Breast epithelium (tissue), 4 donors: Measurements from ENCODE around the gene PRKCSH. TPM values are rescaled to one million over a fixed set of nuclear protein-coding genes. Genes with fewer than 3 reads are reported as not detected.

ENCODE experiments used
- DNase-seq, 2 donors: peaks; one replicate each; pipeline ENCODE4 v3.0.0-alpha.2; 2019; ENCODE audit warnings: low spot score in 2 of 2
- H3K27ac ChIP-seq, 2 donors: fragments of 200-600 bp; sonication (generic) in 1 of 2; one replicate each; pipeline ENCODE4 v1.5.1; 2016 to 2019; ENCODE audit warnings: mild to moderate bottlenecking in 1 of 2
- H3K27me3 ChIP-seq, 2 donors: fragments of 200-600 bp; sonication (generic) in 1 of 2; one replicate each; pipeline versions ENCODE4 v1.5.1 to v1.6.0; 2017 to 2019; ENCODE audit warnings: control low read depth in 1 of 2, mild to moderate bottlenecking in 1 of 2
- H3K36me3 ChIP-seq: fragments of 200-600 bp; one replicate; pipeline ENCODE4 v1.5.1; 2019
- H3K4me1 ChIP-seq, 2 donors: fragments of 200-600 bp; sonication (generic); one replicate each; pipeline ENCODE4 v1.5.1; 2016 to 2019; ENCODE audit warnings: control low read depth in 1 of 2
- H3K4me3 ChIP-seq, 3 donors: fragments of 200-600 bp; sonication (generic); 1 replicate in 2 of 3; 2 replicates in 1 of 3; pipeline ENCODE4 v1.5.1; 2016 to 2019; ENCODE audit warnings: mild to moderate bottlenecking in 3 of 3, moderate library complexity in 2 of 3
- H3K9me3 ChIP-seq, 2 donors: fragments of 200-600 bp; sonication (generic) in 1 of 2; one replicate each; pipeline ENCODE4 v1.5.1; 2016 to 2019; ENCODE audit warnings: control low read depth in 1 of 2
- POLR2A ChIP-seq: fragments of 450-650 bp; IDR thresholded peaks from one replicate; pipeline ENCODE4 v1.6.1; 2016; ENCODE audit warnings: antibody characterized with exemption, mild to moderate bottlenecking, moderate library complexity
- POLR2AphosphoS5 ChIP-seq, 3 donors: sonication (generic); formaldehyde crosslinking; IDR thresholded peaks; one replicate each; pipeline ENCODE4 v1.6.1; 2017; ENCODE audit warnings: antibody characterized with exemption in 3 of 3
- intact Hi-C: fragments of 100-400 bp; cut with DNase I; formaldehyde crosslinking; loops from one replicate; pipeline ENCODE4 v1.15.1; 2023; ENCODE audit warnings: low total_unique reads
- total RNA-seq, 3 donors: library from RNA; depleted of rRNA; stranded (reverse); fragments of >200 nt; gene quantifications; one replicate each; pipeline ENCODE4 v1.1.0, GENCODE V29; 2016
- TF ChIP-seq, protein P1 (sequence below), 3 donors: fragments of 450-650 bp; IDR thresholded peaks; one replicate each; pipeline ENCODE4 v1.5.1; 2016 to 2017; ENCODE audit warnings: antibody characterized with exemption in 3 of 3, mild to moderate bottlenecking in 3 of 3, moderate library complexity in 3 of 3

Gene PRKCSH
- total RNA-seq, 3 donors from 2014 or later, result 69.5 to 95.9 (median 92.1) TPM

- intact Hi-C loops, result no loop called here
- no peak for DNase-seq
- TF ChIP-seq, protein P1, sequence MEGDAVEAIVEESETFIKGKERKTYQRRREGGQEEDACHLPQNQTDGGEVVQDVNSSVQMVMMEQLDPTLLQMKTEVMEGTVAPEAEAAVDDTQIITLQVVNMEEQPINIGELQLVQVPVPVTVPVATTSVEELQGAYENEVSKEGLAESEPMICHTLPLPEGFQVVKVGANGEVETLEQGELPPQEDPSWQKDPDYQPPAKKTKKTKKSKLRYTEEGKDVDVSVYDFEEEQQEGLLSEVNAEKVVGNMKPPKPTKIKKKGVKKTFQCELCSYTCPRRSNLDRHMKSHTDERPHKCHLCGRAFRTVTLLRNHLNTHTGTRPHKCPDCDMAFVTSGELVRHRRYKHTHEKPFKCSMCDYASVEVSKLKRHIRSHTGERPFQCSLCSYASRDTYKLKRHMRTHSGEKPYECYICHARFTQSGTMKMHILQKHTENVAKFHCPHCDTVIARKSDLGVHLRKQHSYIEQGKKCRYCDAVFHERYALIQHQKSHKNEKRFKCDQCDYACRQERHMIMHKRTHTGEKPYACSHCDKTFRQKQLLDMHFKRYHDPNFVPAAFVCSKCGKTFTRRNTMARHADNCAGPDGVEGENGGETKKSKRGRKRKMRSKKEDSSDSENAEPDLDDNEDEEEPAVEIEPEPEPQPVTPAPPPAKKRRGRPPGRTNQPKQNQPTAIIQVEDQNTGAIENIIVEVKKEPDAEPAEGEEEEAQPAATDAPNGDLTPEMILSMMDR (IDR thresholded peaks at IDR 0.05), result peak in 2 of 3 donors; percentile 27 to 41
- TF ChIP-seq POLR2AphosphoS5 (IDR thresholded peaks at IDR 0.05) (no peak), POLR2A (no peak)
- Histone ChIP-seq H3K4me3 (no peak overlapping the region), H3K9me3 (no peaks in the 10 kb centered on the region), H3K27ac (no peak overlapping the region), H3K27me3 (no peaks in the 10 kb centered on the region), H3K4me1 (no peaks in the 10 kb centered on the region), H3K36me3 (no peaks in the 10 kb centered on the region)
These were observed 61.1 kb downstream of the PRKCSH start for GRCh38 chr19:11496391-11497163.

- DNase-seq, result no peak
- Histone ChIP-seq H3K4me3 (no peak overlapping the region), H3K4me1 (no peaks in the 10 kb centered on the region), H3K27ac (no peak overlapping the region), H3K36me3 (no peaks in the 10 kb centered on the region), H3K9me3 (no peaks in the 10 kb centered on the region), H3K27me3 (no peaks in the 10 kb centered on the region)
- TF ChIP-seq, protein P1 (IDR thresholded peaks at IDR 0.05), result no peak
- no peak for TF ChIP-seq POLR2AphosphoS5 (IDR thresholded peaks at IDR 0.05)
- no peak for TF ChIP-seq POLR2A
- intact Hi-C loops, result no loop called here
These were observed 63.8 kb downstream of the PRKCSH start for GRCh38 chr19:11499220-11499726.

GRCh38 chr19:11499890-11500420, 64.5 kb downstream of the PRKCSH start:
- Histone ChIP-seq H3K4me3 (no peak overlapping the region), H3K36me3 (no peaks in the 10 kb centered on the region), H3K9me3 (no peaks in the 10 kb centered on the region), H3K4me1 (no peaks in the 10 kb centered on the region), H3K27ac (no peak overlapping the region), H3K27me3 (no peaks in the 10 kb centered on the region)
- intact Hi-C loops, result no loop called here
- TF ChIP-seq, protein P1 (IDR thresholded peaks at IDR 0.05), result no peak
- TF ChIP-seq POLR2A, result no peak
- TF ChIP-seq POLR2AphosphoS5 (IDR thresholded peaks at IDR 0.05), result no peak
- DNase-seq, result no peak

Other genes with a start within 250 kb of the PRKCSH start
- 100 to 1,000 TPM; 142 to 477 (median 197) TPM for gene KANK2, start 238.1 kb upstream of the PRKCSH start, total RNA-seq
- 10 to 100 TPM in 1 of 3 donors, under 1 TPM in 1, not detected in 1; 0.44 to 17.9 TPM for gene ANGPTL8, start 196.0 kb upstream of the PRKCSH start, total RNA-seq
- 10 to 100 TPM; 20.9 to 59.3 (median 49.6) TPM for gene DOCK6, start 173.1 kb upstream of the PRKCSH start, total RNA-seq
- gene TSPAN16, start 139.5 kb upstream of the PRKCSH start, total RNA-seq, result not detected
- gene RAB3D, start 96.0 kb upstream of the PRKCSH start, total RNA-seq, result 10 to 100 TPM; 17.9 to 23.7 (median 22.6) TPM
- 100 to 1,000 TPM; 216 to 286 (median 243) TPM for gene TMEM205, start 89.4 kb upstream of the PRKCSH start, total RNA-seq
- 10 to 100 TPM in 2 of 3 donors, 1 to 10 TPM in 1; 8.6 to 30.2 (median 25.5) TPM for gene CCDC159, start 89.1 kb upstream of the PRKCSH start, total RNA-seq
- gene PLPPR2, start 80.2 kb upstream of the PRKCSH start, total RNA-seq, result 10 to 100 TPM in 2 of 3 donors, 1 to 10 TPM in 1; 7.7 to 19.0 (median 11.3) TPM
- 1 to 10 TPM; 1.1 to 2.6 (median 2.2) TPM for gene SWSAP1, start 61.0 kb upstream of the PRKCSH start, total RNA-seq
- gene EPOR, start 51.3 kb upstream of the PRKCSH start, total RNA-seq, result 1 to 10 TPM; 2.9 to 6.2 (median 4.1) TPM
- 10 to 100 TPM in 1 of 3 donors, 1 to 10 TPM in 2; 3.7 to 18.4 (median 9.8) TPM for gene RGL3, start 16.3 kb upstream of the PRKCSH start, total RNA-seq
- under 1 TPM in 2 of 3 donors, not detected in 1; 0.33 to 0.59 TPM for gene ODAD3, start 514 bp upstream of the PRKCSH start, total RNA-seq
- not detected for gene ELAVL3, start 45.4 kb downstream of the PRKCSH start, total RNA-seq
- 10 to 100 TPM in 2 of 3 donors, 1 to 10 TPM in 1; 3.4 to 14.0 (median 10.8) TPM for gene ZNF653, start 70.2 kb downstream of the PRKCSH start, total RNA-seq
- 10 to 100 TPM; 37.0 to 56.0 (median 53.6) TPM for gene ECSIT, start 93.5 kb downstream of the PRKCSH start, total RNA-seq
- gene CNN1, start 103.2 kb downstream of the PRKCSH start, total RNA-seq, result 100 to 1,000 TPM in 1 of 3 donors, 10 to 100 TPM in 1, 1 to 10 TPM in 1; 2.2 to 106 (median 74.3) TPM
- 10 to 100 TPM; 31.7 to 38.0 (median 37.3) TPM for gene ELOF1, start 123.6 kb downstream of the PRKCSH start, total RNA-seq
- 100 to 1,000 TPM in 1 of 3 donors, 10 to 100 TPM in 2; 33.4 to 101 (median 92.8) TPM for gene ACP5, start 142.0 kb downstream of the PRKCSH start, total RNA-seq
- 10 to 100 TPM in 2 of 3 donors, 1 to 10 TPM in 1; 8.5 to 35.4 (median 23.3) TPM for gene ZNF627, start 161.8 kb downstream of the PRKCSH start, total RNA-seq